ENCODE data around the gene SFPQ.
"Not testable (repeated sequence)": the region's sequence is repeated elsewhere in the genome, so short reads cannot be mapped to it uniquely, and the experiment has no call there.

SFPQ gene

GRCh38 chr1:35145892-35146549 lies 46.9 kb downstream of the SFPQ start:
- not testable (repeated sequence) for FAIRE-seq; DNase-seq (ENCODE audit: insufficient read length, low spot score)

- DNase-seq (ENCODE audit: insufficient read length, low spot score) (no peak), FAIRE-seq (no peak)
Measured at GRCh38 chr1:35143737-35144508, 49.0 kb downstream of the SFPQ start.

- not testable (repeated sequence) for DNase-seq (ENCODE audit: insufficient read length, low spot score); FAIRE-seq
Measured at GRCh38 chr1:35142728-35143127, 50.2 kb downstream of the SFPQ start.

- DNase-seq (ENCODE audit: insufficient read length, low spot score); FAIRE-seq: not testable (repeated sequence)
Measured at GRCh38 chr1:35142294-35142693, 50.7 kb downstream of the SFPQ start.

- not testable (repeated sequence) for DNase-seq (ENCODE audit: insufficient read length, low spot score); FAIRE-seq
Measured at GRCh38 chr1:35137590-35137989, 55.4 kb downstream of the SFPQ start.

GRCh38 chr1:35136780-35137179 lies 56.2 kb downstream of the SFPQ start:
- no peak for FAIRE-seq
- DNase-seq (ENCODE audit: insufficient read length, low spot score): no peak
